ENCODE measurements around the gene WFIKKN2.

GRCh38 chr17:50865060-50865867 lies 29.9 kb downstream of the WFIKKN2 start:
- TF ChIP-seq CTCF (IDR thresholded peaks at IDR 0.05) (no peak), ZFX (IDR thresholded peaks at IDR 0.05; ENCODE audit: borderline replicate concordance) (no peak)
